Measurements from ENCODE around the gene TTC23.
"Not testable (repeated sequence)": the region's sequence is repeated elsewhere in the genome, so short reads cannot be mapped to it uniquely, and the experiment has no call there.

Gene TTC23

DNA sequence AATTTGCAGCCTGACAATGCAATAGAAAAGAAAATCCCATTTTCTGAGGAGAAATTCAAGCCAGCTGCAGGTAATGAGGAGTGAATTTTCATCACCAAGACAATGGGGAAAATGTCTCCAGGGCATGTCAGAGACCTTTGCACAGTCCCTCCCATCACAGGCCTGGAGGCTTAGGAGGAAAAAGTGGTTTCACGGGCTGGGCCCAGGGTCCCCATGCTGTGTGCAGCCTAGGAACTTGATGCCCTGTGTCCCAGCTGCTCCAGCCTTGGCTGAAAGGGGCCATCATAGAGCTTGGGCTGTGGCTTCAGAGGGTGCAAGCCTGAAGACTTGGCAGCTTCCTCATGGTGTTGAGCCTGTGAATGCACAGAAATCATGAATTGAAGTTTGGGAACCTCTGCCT is 57.2 kb downstream of the TTC23 start:
- not testable (repeated sequence) for DNase-seq

GRCh38 chr15:99187936-99188335 is 61.4 kb downstream of the TTC23 start:
- no peak for DNase-seq

DNA sequence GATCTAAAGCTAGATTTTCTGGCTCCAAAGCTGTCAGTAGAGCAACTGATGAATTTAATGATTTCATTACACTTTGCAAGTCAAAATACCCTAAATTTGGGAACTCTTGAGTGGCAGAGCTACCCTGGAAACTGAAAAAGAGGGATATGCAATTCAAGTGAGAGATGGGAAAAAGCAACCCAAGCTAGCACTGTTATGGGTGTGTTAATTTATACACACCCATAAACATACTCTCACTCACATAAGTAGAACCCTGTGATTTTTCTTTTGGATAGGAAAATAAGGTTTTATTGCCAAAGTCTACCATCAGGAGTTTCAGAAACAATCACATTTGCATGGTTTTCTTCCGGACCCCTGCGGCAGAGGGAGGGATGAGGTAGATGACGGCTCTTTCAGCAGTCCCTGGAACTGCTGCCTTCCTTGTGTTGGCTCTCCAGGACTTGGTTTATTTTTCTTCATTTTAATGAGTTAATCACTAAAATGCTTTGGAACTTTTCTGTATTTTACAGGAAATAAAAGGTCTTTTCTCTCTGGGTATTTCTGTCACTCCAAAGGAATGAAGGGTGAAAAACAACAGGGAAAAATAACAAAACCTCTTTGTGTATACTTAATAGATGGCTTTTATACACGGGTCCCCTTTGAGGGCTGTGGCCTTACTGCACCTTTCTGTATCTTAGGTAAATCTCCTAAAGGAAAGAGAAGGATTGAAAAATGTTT is 63.8 kb downstream of the TTC23 start:
- DNase-seq: no peak

- DNase-seq: no peak
Observed at GRCh38 chr15:99182791-99183190, 66.6 kb downstream of the TTC23 start.

DNA sequence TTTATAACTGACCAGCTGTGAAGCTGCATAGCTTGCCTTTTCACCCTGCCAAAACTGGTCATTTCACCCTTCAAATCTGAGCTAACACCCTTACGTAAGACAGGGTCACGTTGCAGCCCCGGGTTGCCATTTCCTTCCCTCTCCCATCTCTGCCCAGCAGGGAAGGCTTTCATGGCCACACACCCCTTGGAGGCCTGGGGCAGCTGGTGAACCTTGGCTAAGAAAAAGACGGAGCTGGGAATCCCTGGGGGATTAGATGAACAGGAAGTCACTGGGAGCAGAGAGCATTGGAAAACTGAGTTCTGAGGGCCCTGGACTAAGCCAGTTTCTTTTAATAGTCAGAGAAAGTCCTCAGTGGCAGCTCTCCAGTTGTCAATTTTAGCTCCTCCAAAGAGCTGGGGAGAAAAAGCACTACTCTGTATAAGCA is 67.8 kb downstream of the TTC23 start:
- DNase-seq: no peak

GRCh38 chr15:99180964-99181306 is 68.4 kb downstream of the TTC23 start:
- no peak for DNase-seq

GRCh38 chr15:99180086-99180963 is 69.1 kb downstream of the TTC23 start:
- no peak for DNase-seq

GRCh38 chr15:99177679-99178078 is 71.7 kb downstream of the TTC23 start:
- DNase-seq: no peak

- DNase-seq: no peak
Observed at GRCh38 chr15:99176757-99177156, 72.6 kb downstream of the TTC23 start.

GRCh38 chr15:99174567-99175395 is 74.6 kb downstream of the TTC23 start:
- DNase-seq: no peak

DNA sequence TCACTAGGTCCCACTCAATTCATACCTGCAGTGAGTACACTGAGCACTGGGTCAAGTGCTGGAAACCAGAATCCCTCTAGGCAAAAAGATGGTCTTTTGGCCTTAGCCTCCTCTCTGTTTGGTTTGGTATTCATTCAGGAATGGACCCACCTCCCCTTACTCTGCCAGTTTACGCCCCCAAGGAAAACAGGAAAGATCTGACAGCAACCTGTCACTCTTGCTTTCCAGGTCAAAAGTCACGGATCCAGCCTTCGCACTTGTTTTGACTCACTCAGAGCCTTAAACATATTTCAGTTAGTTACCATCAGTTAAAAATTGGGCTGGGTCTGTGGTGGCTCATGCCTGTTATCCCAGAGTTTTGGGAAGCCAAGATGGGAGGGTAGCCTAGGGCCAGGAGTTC is 76.4 kb downstream of the TTC23 start:
- no peak for DNase-seq

DNA sequence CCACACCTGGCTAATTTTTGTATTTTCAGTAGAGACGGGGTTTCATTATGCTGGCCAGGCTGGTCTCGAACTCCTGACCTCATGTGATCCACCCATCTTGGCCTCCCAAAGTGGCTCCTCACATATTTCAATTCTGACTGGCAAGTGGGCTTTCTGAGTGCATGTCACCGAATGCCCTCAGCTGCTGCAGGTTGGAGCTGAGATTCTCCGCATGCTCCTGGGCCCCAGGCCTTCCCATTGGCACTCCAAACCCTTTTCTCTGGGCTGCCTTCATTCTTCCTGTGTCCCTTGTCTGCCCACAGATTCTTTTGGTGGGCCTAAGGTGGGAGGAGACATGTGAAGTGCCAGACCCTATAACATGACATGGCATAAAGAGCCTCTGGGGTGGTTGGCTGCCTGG is 77.2 kb downstream of the TTC23 start:
- DNase-seq: no peak

GRCh38 chr15:99170476-99171065 is 78.8 kb downstream of the TTC23 start:
- no peak for DNase-seq

DNA sequence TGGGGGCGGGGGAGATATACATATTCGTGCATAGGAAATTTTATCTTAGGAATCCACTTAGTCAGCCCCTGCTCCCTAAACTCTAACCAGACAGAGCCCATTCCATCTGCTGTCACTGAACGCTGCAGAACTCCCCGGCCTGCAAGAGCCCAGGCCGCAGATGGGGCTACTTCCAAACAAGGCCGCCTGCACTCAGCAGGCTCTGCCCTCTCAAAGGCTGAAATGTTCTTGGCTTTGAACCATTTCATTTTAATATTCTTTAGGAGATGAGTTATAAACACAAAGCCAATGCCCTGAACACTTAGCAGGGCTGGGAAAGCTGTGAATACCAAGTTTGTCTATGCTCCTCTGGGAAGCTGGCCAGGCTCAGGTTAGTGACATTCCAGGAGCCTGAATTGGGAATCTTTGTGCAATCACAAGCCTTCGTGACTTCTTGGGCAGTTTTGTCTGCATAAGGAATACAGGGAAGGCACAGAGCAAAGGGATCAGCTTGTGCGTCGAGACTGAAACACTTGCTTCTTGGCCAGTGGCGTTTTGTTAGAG is 79.5 kb downstream of the TTC23 start:
- DNase-seq: no peak

DNA sequence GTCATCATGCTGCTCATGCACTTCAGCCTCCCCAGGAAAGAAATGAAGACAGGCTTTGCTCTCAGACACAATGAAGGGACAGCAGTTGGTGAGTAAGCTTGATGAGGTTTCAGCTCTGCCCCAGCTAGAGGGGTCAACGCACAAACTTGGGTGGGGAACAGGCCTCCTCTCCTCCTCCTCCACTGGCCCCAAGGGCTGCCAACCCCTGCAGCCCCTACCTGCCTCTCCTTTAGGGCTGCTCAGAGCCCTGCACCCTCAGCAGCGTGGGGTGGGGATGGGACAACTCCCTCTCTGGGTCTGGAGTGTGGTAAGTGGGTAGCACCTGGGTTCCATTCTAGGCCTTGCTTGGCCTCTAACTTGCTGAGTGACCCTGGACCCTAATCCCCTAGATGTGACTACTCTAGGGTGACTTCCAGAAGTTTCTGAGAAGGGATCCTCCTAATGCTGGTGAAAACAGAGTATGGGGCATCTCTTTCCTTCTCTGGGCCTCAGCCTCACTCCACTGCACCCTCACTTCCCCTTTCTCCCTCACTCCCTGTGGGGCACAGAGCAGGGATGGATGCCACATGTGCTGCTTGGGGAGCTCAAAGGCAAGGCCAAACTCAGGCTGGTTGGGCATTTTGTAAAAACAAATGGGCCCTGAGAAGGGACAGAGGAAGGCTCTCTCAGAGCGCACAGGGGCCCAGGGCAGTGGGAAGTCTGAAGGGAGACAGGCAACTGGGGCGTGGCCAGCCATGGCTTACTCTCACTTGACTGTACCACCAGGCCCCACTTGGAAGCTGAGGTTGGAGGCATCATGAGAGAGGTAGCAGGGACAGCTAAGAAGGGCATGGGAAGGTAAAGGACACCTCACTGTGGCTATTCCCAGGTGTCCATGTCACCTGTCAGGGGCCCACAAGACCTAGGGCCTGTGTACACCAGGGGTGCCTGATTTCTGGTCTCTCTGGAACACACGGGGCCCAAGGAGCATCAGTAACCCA is 80.5 kb downstream of the TTC23 start:
- no peak for DNase-seq

- no peak for DNase-seq
Observed at GRCh38 chr15:99167640-99168039, 81.7 kb downstream of the TTC23 start.

DNA sequence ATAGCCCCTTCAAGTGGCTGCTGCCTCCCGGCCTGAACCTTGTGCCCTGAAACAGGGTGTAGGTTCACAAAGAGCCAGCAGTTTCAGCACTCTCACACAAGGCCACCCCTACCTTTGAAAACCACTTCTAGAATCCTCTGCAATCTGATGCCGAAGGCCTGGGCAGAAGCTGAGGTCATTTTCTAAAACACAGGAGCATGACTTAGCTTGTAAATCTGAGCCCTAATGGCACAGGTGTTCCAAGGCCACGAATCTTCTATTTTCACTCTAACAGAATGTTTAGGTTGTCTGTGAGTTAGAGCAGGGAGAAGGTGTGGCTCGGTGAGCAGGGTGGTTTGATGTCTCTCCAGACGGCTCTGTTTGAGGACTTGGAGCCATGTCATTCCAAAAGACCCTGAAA is 82.2 kb downstream of the TTC23 start:
- DNase-seq: no peak

GRCh38 chr15:99165956-99166689 is 83.3 kb downstream of the TTC23 start:
- no peak for DNase-seq

DNA sequence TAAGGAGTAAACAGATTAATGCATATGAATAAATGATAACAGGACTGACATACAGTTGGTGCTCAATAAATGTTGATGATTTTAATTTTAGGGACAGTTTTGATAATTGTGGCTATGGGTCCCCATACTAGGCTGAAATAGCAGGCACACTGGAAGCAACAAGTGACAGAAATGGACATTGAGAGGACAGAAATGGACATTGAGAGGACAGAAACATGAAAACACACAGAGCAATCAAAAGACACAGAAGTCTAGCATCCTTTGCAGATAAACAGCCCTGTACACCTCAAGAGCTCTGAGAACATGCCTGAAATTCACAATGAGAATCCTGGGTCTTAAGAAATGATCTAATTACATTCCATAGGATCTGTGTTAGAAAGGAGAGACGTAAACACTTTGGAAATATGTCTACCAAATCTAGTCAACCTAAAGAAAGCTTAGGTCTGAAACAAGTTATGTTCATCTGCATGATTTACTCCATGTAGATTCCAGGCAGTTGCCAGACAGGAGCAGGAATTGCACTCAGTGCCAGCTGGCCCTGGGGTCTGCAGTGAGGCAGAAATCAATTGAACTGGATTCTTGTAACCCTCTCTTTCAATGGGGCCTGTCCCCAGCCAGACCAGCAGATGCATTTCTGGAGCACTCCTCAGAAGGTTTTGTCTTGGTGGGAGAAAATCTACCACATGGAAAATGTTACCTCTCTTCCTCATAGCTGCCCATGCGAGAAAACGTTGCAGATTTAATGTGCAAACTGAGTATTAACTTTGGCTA is 84.2 kb downstream of the TTC23 start:
- DNase-seq: no peak

- DNase-seq: no peak
Observed at GRCh38 chr15:99164119-99164518, 85.3 kb downstream of the TTC23 start.

Data from CD4-positive, alpha-beta T cell treated with Interleukin-10 for 1 hour (primary cell).